T-helper 2 cell treated with Interferon-gamma antibody and Interleukin-4, amounts not matched to agents 5 μg/mL and 100 μg/mL, for 36 hours (primary cell): ENCODE data around the gene SLX1A.
"Not testable (repeated sequence)": the region's sequence is repeated elsewhere in the genome, so short reads cannot be mapped to it uniquely, and the experiment has no call there.

Experiments
- DNase-seq: peaks from one replicate; pipeline ENCODE4 v3.0.0; 2021; ENCODE audit warnings: low spot score
- H3K27ac Mint-ChIP-seq: one replicate; pipeline ENCODE4 v1.8.0; 2021; ENCODE audit warnings: mild to moderate bottlenecking, mixed read lengths
- H3K27me3 Mint-ChIP-seq: one replicate; pipeline ENCODE4 v1.8.0; 2021; ENCODE audit warnings: low read depth, mixed read lengths
- H3K36me3 Mint-ChIP-seq: one replicate; pipeline ENCODE4 v1.8.0; 2021; ENCODE audit warnings: low read depth, mixed read lengths
- H3K4me1 Mint-ChIP-seq: one replicate; pipeline ENCODE4 v1.8.0; 2021; ENCODE audit warnings: low read depth, mixed read lengths
- H3K4me3 Mint-ChIP-seq: one replicate; pipeline ENCODE4 v1.8.0; 2022; ENCODE audit warnings: mild to moderate bottlenecking, moderate library complexity, mixed read lengths
- H3K9me3 Mint-ChIP-seq: one replicate; pipeline ENCODE4 v1.8.0; 2021; ENCODE audit warnings: mixed read lengths

Gene SLX1A

GRCh38 chr16:30170145-30170544 lies 23.5 kb upstream of the SLX1A start:
- not testable (repeated sequence) for H3K27me3 Mint-ChIP-seq, H3K27ac Mint-ChIP-seq, H3K4me3 Mint-ChIP-seq, DNase-seq, H3K36me3 Mint-ChIP-seq, H3K9me3 Mint-ChIP-seq
- H3K4me1 Mint-ChIP-seq, result peaks cover 19% of the 10 kb centered on the region

- DNase-seq, result no peak
- Mint-ChIP-seq H3K4me3 (no peak overlapping the region), H3K9me3 (no peaks in the 10 kb centered on the region), H3K27ac (no peak overlapping the region), H3K4me1 (no peaks in the 10 kb centered on the region), H3K27me3 (no peaks in the 10 kb centered on the region), H3K36me3 (no peaks in the 10 kb centered on the region)
Observed at GRCh38 chr16:30173054-30173453, 20.6 kb upstream of the SLX1A start.

GRCh38 chr16:30176876-30177275 lies 16.8 kb upstream of the SLX1A start:
- not testable (repeated sequence) for H3K4me3 Mint-ChIP-seq, H3K27ac Mint-ChIP-seq, H3K36me3 Mint-ChIP-seq, H3K27me3 Mint-ChIP-seq, H3K9me3 Mint-ChIP-seq, DNase-seq, H3K4me1 Mint-ChIP-seq

GRCh38 chr16:30179195-30179594 lies 14.5 kb upstream of the SLX1A start:
- no peak overlapping the region for H3K4me3 Mint-ChIP-seq
- no peaks in the 10 kb centered on the region for H3K9me3 Mint-ChIP-seq
- peaks cover 4% of the 10 kb centered on the region for H3K36me3 Mint-ChIP-seq
- no peak overlapping the region for H3K27ac Mint-ChIP-seq
- no peaks in the 10 kb centered on the region for H3K27me3 Mint-ChIP-seq
- no peak for DNase-seq
- H3K4me1 Mint-ChIP-seq, result peaks cover 11% of the 10 kb centered on the region

- H3K27me3 Mint-ChIP-seq, result no peaks in the 10 kb centered on the region
Observed at GRCh38 chr16:30179931-30180330, 13.7 kb upstream of the SLX1A start.

GRCh38 chr16:30180741-30181140 lies 12.9 kb upstream of the SLX1A start:
- no peak overlapping the region for H3K27ac Mint-ChIP-seq
- no peaks in the 10 kb centered on the region for H3K27me3 Mint-ChIP-seq
- no peak for DNase-seq
- H3K9me3 Mint-ChIP-seq, result no peaks in the 10 kb centered on the region
- peaks cover 19% of the 10 kb centered on the region for H3K36me3 Mint-ChIP-seq
- peaks cover 11% of the 10 kb centered on the region for H3K4me1 Mint-ChIP-seq
- H3K4me3 Mint-ChIP-seq, result no peak overlapping the region

More at GRCh38 chr16:30179931-30180330, 13.7 kb upstream of the SLX1A start:
- peaks cover 11% of the 10 kb centered on the region for H3K36me3 Mint-ChIP-seq
- H3K4me1 Mint-ChIP-seq, result peaks cover 11% of the 10 kb centered on the region
- H3K27ac Mint-ChIP-seq, result no peak overlapping the region
- H3K9me3 Mint-ChIP-seq, result no peaks in the 10 kb centered on the region
- DNase-seq, result no peak
- H3K4me3 Mint-ChIP-seq, result no peak overlapping the region

- no peaks in the 10 kb centered on the region for H3K9me3 Mint-ChIP-seq
- peaks cover 19% of the 10 kb centered on the region for H3K4me1 Mint-ChIP-seq
- peaks cover 44% of the 10 kb centered on the region for H3K36me3 Mint-ChIP-seq
- H3K27me3 Mint-ChIP-seq, result no peaks in the 10 kb centered on the region
- DNase-seq, result peak; percentile 87
- H3K4me3 Mint-ChIP-seq, result peak within 1 kb of the TSS; percentile 100
- peak within 1 kb of the TSS; percentile 97 for H3K27ac Mint-ChIP-seq
Observed at GRCh38 chr16:30183233-30184095, 10.2 kb upstream of the SLX1A start, which contains the start of gene CORO1A. Gene CORO1A, plus strand, starts transcription at chr16:30183602. Its CDS starts 1,608 bp downstream, at chr16:30185210.

GRCh38 chr16:30184096-30184890 lies 9.4 kb upstream of the SLX1A start:
- peak overlapping the region; percentile 100 for H3K4me3 Mint-ChIP-seq
- H3K9me3 Mint-ChIP-seq, result no peaks in the 10 kb centered on the region
- peaks cover 44% of the 10 kb centered on the region for H3K36me3 Mint-ChIP-seq
- no peaks in the 10 kb centered on the region for H3K27me3 Mint-ChIP-seq
- peak overlapping the region; percentile 97 for H3K27ac Mint-ChIP-seq
- peak; percentile 63 for DNase-seq
- peaks cover 19% of the 10 kb centered on the region for H3K4me1 Mint-ChIP-seq

- H3K36me3 Mint-ChIP-seq, result peaks cover 44% of the 10 kb centered on the region
- H3K4me1 Mint-ChIP-seq, result peaks cover 19% of the 10 kb centered on the region
- peak overlapping the region; percentile 97 for H3K27ac Mint-ChIP-seq
- no peaks in the 10 kb centered on the region for H3K9me3 Mint-ChIP-seq
- peak overlapping the region; percentile 100 for H3K4me3 Mint-ChIP-seq
- H3K27me3 Mint-ChIP-seq, result no peaks in the 10 kb centered on the region
- DNase-seq, result no peak
Observed at GRCh38 chr16:30184891-30185682, 8.6 kb upstream of the SLX1A start.

GRCh38 chr16:30185683-30186421 lies 7.8 kb upstream of the SLX1A start:
- peaks cover 44% of the 10 kb centered on the region for H3K36me3 Mint-ChIP-seq
- peaks cover 19% of the 10 kb centered on the region for H3K4me1 Mint-ChIP-seq
- peak overlapping the region; percentile 100 for H3K4me3 Mint-ChIP-seq
- no peaks in the 10 kb centered on the region for H3K9me3 Mint-ChIP-seq
- no peaks in the 10 kb centered on the region for H3K27me3 Mint-ChIP-seq
- peak; percentile 80 for DNase-seq
- H3K27ac Mint-ChIP-seq, result peak overlapping the region; percentile 97

GRCh38 chr16:30186444-30186781 lies 7.3 kb upstream of the SLX1A start:
- no peak for DNase-seq
- Mint-ChIP-seq H3K27ac (peak overlapping the region; percentile 97), H3K9me3 (no peaks in the 10 kb centered on the region), H3K4me1 (peaks cover 19% of the 10 kb centered on the region), H3K36me3 (peaks cover 44% of the 10 kb centered on the region), H3K4me3 (peak overlapping the region; percentile 100), H3K27me3 (no peaks in the 10 kb centered on the region)

GRCh38 chr16:30186782-30187555 lies 6.7 kb upstream of the SLX1A start:
- H3K9me3 Mint-ChIP-seq, result no peaks in the 10 kb centered on the region
- DNase-seq, result peak; percentile 79
- peak overlapping the region; percentile 97 for H3K27ac Mint-ChIP-seq
- peak overlapping the region; percentile 100 for H3K4me3 Mint-ChIP-seq
- no peaks in the 10 kb centered on the region for H3K27me3 Mint-ChIP-seq
- peaks cover 18% of the 10 kb centered on the region for H3K4me1 Mint-ChIP-seq
- H3K36me3 Mint-ChIP-seq, result peaks cover 44% of the 10 kb centered on the region

GRCh38 chr16:30187556-30187865 lies 6.2 kb upstream of the SLX1A start:
- H3K27ac Mint-ChIP-seq, result peak overlapping the region; percentile 97
- peak overlapping the region; percentile 100 for H3K4me3 Mint-ChIP-seq
- peaks cover 44% of the 10 kb centered on the region for H3K36me3 Mint-ChIP-seq
- peaks cover 12% of the 10 kb centered on the region for H3K4me1 Mint-ChIP-seq
- DNase-seq, result no peak
- H3K27me3 Mint-ChIP-seq, result no peaks in the 10 kb centered on the region
- H3K9me3 Mint-ChIP-seq, result no peaks in the 10 kb centered on the region
